Measurements from ENCODE around the gene BTNL3. TPM values are rescaled to one million over a fixed set of nuclear protein-coding genes. Genes with fewer than 3 reads are reported as not detected.
A peak's percentile ranks its signal among the peaks of the same experiment; 100 is the strongest.
"Not testable (repeated sequence)": the region's sequence is repeated elsewhere in the genome, so short reads cannot be mapped to it uniquely, and the experiment has no call there.

Gene BTNL3
- total and polyA plus RNA-seq, 2 experiments from 2014 or later: 0.08 TPM; not detected in 1

DNA sequence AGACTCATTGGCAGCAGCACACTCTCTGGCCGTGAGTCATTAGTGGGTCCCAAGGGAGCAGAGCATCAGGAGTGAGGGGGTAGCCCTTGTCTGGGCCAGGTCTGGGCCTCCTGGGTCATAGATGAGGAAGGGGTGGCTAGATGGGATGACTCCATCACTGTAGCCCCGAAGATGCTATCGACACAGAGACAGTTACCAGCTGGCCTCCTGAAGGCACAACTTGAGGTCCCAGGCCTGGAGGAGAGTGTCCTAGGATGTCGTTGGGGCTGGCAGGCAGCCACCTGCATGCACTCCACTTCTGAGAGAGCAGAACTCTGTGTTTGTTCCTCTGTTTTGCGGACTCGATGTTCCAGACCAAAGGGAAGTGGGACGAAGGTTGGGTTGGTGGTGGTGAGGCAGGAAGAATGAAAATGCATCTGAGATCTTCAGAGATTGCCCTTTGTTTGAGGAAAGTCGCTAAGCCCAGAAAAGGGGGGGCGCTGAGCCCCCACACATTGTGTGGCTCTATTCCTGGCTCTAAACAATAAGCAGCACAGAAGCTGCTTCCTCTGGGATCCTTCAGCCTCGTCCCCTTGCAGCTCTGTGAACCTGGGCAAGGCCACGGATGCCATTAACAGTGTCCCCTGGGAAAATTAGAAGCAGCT is 56.1 kb downstream of the BTNL3 start (continued):
- no peak for TF ChIP-seq CREB1 (CRISPR knock-in tag; IDR thresholded peaks at IDR 0.05; ENCODE audit: low read depth)
- TF ChIP-seq POLR2AphosphoS5 (IDR thresholded peaks at IDR 0.05; ENCODE audit: low read depth): no peak
- no peak for TF ChIP-seq EZH2 (IDR thresholded peaks at IDR 0.05; ENCODE audit: low read depth, unreplicated experiment)
- no peak for TF ChIP-seq STAT1 (IDR thresholded peaks at IDR 0.05; ENCODE audit: unreplicated experiment)
- TF ChIP-seq JUNB (IDR thresholded peaks at IDR 0.05; ENCODE audit: unreplicated experiment): no peak
- TF ChIP-seq ZNF114 (CRISPR knock-in tag; IDR thresholded peaks at IDR 0.05): no peak
- TF ChIP-seq NANOG (IDR thresholded peaks at IDR 0.05; ENCODE audit: borderline replicate concordance): no peak
- no peak for TF ChIP-seq CTCF (conservative IDR thresholded peaks at IDR 0.05; ENCODE audit: low read depth in 2 of 2)

DNA sequence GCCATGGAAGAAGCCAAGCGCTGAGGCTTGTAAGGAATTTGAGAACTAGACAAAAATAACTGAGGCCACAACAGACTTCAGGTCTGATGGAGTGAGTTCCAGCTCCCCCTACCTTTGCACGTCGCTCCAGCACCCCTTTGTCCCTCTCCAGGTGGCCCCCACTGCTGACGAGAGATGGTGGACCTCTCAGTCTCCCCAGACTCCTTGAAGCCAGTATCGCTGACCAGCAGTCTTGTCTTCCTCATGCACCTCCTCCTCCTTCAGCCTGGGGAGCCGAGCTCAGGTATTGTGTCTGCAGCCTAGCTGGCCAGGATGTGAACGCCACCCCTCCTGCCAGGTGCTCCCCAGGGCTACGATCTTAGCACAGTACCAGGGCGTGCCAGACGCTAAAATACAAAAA is 56.7 kb downstream of the BTNL3 start:
- Mint-ChIP-seq H3K9me3 (no peaks in the 10 kb centered on the region), H3K27ac (no peak overlapping the region), H3K27me3 (ENCODE audit: insufficient read depth, low read depth, poor library complexity) (peaks cover 14% of the 10 kb centered on the region), H3K4me3 (no peak overlapping the region), H3K36me3 (ENCODE audit: low read depth) (no peaks in the 10 kb centered on the region), H3K4me1 (no peaks in the 10 kb centered on the region; the same call in 2 of the 3 replicates)
- no peaks in the 10 kb centered on the region for H3K36me3 ChIP-seq (ENCODE audit: insufficient read depth)
- no peaks in the 10 kb centered on the region for H3K4me1 ChIP-seq (ENCODE audit: insufficient read depth)
- H3K4me2 ChIP-seq: no peak overlapping the region
- TF ChIP-seq CTCF (conservative IDR thresholded peaks at IDR 0.05; ENCODE audit: low read depth in 2 of 2) (peak; percentile 8 to 20; a peak in 1 of 4 replicates), POLR2AphosphoS5 (IDR thresholded peaks at IDR 0.05; ENCODE audit: low read depth) (no peak)
- no peak overlapping the region for H3K27ac ChIP-seq (ENCODE audit: low read depth)
- DNase-seq (ENCODE audit: low spot score): no peak
- peaks cover 37% of the 10 kb centered on the region for H3K27me3 ChIP-seq (ENCODE audit: insufficient read depth)
- H3K4me3 ChIP-seq: no peak overlapping the region
- H3K79me2 ChIP-seq (replicated peaks; ENCODE audit: insufficient read depth): no peaks in the 10 kb centered on the region; the same call in 1 of the 2 replicates
- H4K20me1 ChIP-seq (replicated peaks; ENCODE audit: insufficient read depth): no peaks in the 10 kb centered on the region
- peak; percentile 28; the same call in 1 of the 3 replicates for ATAC-seq
- H2AFZ ChIP-seq: peak overlapping the region; percentile 38; the same call in 1 of the 2 replicates
- no peaks in the 10 kb centered on the region; the same call in 1 of the 2 replicates for H3K9me2 ChIP-seq (ENCODE audit: insufficient read depth)
- no peaks in the 10 kb centered on the region for H3F3A ChIP-seq (replicated peaks; ENCODE audit: low read depth)

DNA sequence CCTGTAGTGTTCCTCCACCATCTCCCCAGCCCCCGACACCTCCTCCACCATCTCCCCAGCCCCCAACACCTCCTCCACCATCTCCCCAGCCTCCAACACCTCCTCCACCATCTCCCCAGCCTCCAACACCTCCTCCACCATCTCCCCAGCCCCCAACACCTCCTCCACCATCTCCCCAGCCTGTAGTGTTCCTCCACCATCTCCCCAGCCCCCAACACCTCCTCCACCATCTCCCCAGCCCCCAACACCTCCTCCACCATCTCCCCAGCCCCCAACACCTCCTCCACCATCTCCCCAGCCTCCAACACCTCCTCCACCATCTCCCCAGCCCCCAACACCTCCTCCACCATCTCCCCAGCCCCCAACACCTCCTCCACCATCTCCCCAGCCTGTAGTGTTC is 57.2 kb downstream of the BTNL3 start:
- not testable (repeated sequence) for H3K36me3 Mint-ChIP-seq (ENCODE audit: low read depth); H3K36me3 ChIP-seq (ENCODE audit: insufficient read depth); H3K4me3 Mint-ChIP-seq; H3K4me3 ChIP-seq; H3K9me2 ChIP-seq (ENCODE audit: insufficient read depth); H3K4me2 ChIP-seq; H3K79me2 ChIP-seq (replicated peaks; ENCODE audit: insufficient read depth); H3K4me1 Mint-ChIP-seq; H4K20me1 ChIP-seq (replicated peaks; ENCODE audit: insufficient read depth); DNase-seq (ENCODE audit: low spot score); H3K4me1 ChIP-seq (ENCODE audit: insufficient read depth); H3K27ac ChIP-seq (ENCODE audit: low read depth); H2AFZ ChIP-seq; H3K27ac Mint-ChIP-seq; H3K9me3 Mint-ChIP-seq; H3F3A ChIP-seq (replicated peaks; ENCODE audit: low read depth); ATAC-seq
- H3K27me3 Mint-ChIP-seq (ENCODE audit: insufficient read depth, low read depth, poor library complexity): peaks cover 19% of the 10 kb centered on the region
- H3K27me3 ChIP-seq (ENCODE audit: insufficient read depth): peaks cover 42% of the 10 kb centered on the region

Data from GM23338 (cell line).